Measurements from ENCODE around the gene USP16. TPM values are rescaled to one million over a fixed set of nuclear protein-coding genes. Genes with fewer than 3 reads are reported as not detected.
A peak's percentile ranks its signal among the peaks of the same experiment; 100 is the strongest.

The USP16 gene
- polyA plus RNA-seq, 3 donors = 11.6 to 23.6 (median 16.2) TPM

GRCh38 chr21:29033301-29033700 is 8.8 kb downstream of the USP16 start:
- Histone ChIP-seq H4K20me1 (ENCODE audit: insufficient read depth, low read length) (peaks cover 35% of the 10 kb centered on the region), H3K36me3 (replicated peaks in 1 of 2; ENCODE audit: control insufficient read depth in 1 of 2, insufficient read depth in 2 of 2, low read length in 2 of 2) (peaks cover 90 to 100% of the 10 kb centered on the region in 2 donors), H3K4me3 (replicated peaks in 1 of 3; ENCODE audit: low read depth in 2 of 3, low read length in 3 of 3) (no peak overlapping the region), H3K27ac (ENCODE audit: low read depth in 1 of 2, low read length in 2 of 2) (no peak overlapping the region), H3K79me2 (ENCODE audit: insufficient read depth, low read length) (peaks cover 37% of the 10 kb centered on the region), H3K9ac (ENCODE audit: insufficient read depth, low read length, poor library complexity, severe bottlenecking) (no peak overlapping the region), H3K4me2 (replicated peaks; ENCODE audit: extremely low read depth, low read length, poor library complexity, severe bottlenecking) (no peak overlapping the region), H3K27me3 (ENCODE audit: control insufficient read depth in 2 of 2, insufficient read depth in 2 of 2, low read length in 2 of 2) (no peaks in the 10 kb centered on the region), H2AFZ (ENCODE audit: insufficient read depth, low read depth, low read length, poor library complexity, severe bottlenecking) (no peak overlapping the region), H3K9me3 (replicated peaks in 1 of 2; ENCODE audit: control insufficient read depth in 1 of 2, insufficient read depth in 1 of 2, low read length in 2 of 2) (no peaks in the 10 kb centered on the region), H3K4me1 (ENCODE audit: control insufficient read depth in 1 of 2, insufficient read depth in 2 of 2, low read length in 2 of 2) (no peaks in the 10 kb centered on the region)
- no peak for TF ChIP-seq CTCF (IDR thresholded peaks at IDR 0.05)
- no peaks in the 10 kb centered on the region for H3K27me3 Mint-ChIP-seq (ENCODE audit: low read depth in 3 of 3)
- no peak for DNase-seq
- H3K4me1 Mint-ChIP-seq = no peaks in the 10 kb centered on the region
- no peaks in the 10 kb centered on the region for H3K9me3 Mint-ChIP-seq
- H3K36me3 Mint-ChIP-seq = peaks cover 76 to 91% of the 10 kb centered on the region in 2 donors
- H3K27ac Mint-ChIP-seq = peak overlapping the region in 1 of 7 donors; percentile 26
- no CpG with 5 or more reads among the region's 4 CpGs for WGBS (ENCODE audit: insufficient coverage)
- intact Hi-C loops (cut with micrococcal nuclease) = loop anchor here (5.0 kb wide), 1 partner anchor 34 kb away; no protein-coding TSS in a partner anchor
- H3K4me3 Mint-ChIP-seq = no peak overlapping the region

- no peaks in the 10 kb centered on the region for H3K9me3 ChIP-seq (replicated peaks in 1 of 2; ENCODE audit: control insufficient read depth in 1 of 2, insufficient read depth in 1 of 2, low read length in 2 of 2)
- no peaks in the 10 kb centered on the region for H3K4me1 ChIP-seq (ENCODE audit: control insufficient read depth in 1 of 2, insufficient read depth in 2 of 2, low read length in 2 of 2)
- H3K27ac ChIP-seq (ENCODE audit: low read depth in 1 of 2, low read length in 2 of 2) = no peak overlapping the region
- Mint-ChIP-seq H3K36me3 (peaks cover 79 to 91% of the 10 kb centered on the region in 2 donors), H3K27me3 (ENCODE audit: low read depth in 3 of 3) (no peaks in the 10 kb centered on the region), H3K27ac (no peak overlapping the region), H3K9me3 (no peaks in the 10 kb centered on the region), H3K4me1 (no peaks in the 10 kb centered on the region), H3K4me3 (no peak overlapping the region)
- no peaks in the 10 kb centered on the region for H3K27me3 ChIP-seq (ENCODE audit: control insufficient read depth in 2 of 2, insufficient read depth in 2 of 2, low read length in 2 of 2)
- no peak overlapping the region for H3K4me2 ChIP-seq (replicated peaks; ENCODE audit: extremely low read depth, low read length, poor library complexity, severe bottlenecking)
- H4K20me1 ChIP-seq (ENCODE audit: insufficient read depth, low read length) = peaks cover 31% of the 10 kb centered on the region
- 100% methylated on average over 3 of the region's 3 CpGs for WGBS (ENCODE audit: insufficient coverage)
- H3K9ac ChIP-seq (ENCODE audit: insufficient read depth, low read length, poor library complexity, severe bottlenecking) = no peak overlapping the region
- peaks cover 92 to 100% of the 10 kb centered on the region in 2 donors for H3K36me3 ChIP-seq (replicated peaks in 1 of 2; ENCODE audit: control insufficient read depth in 1 of 2, insufficient read depth in 2 of 2, low read length in 2 of 2)
- intact Hi-C loops (cut with micrococcal nuclease) = loop anchor here (5.0 kb wide), 1 partner anchor 33 kb away; no protein-coding TSS in a partner anchor
- no peak for DNase-seq
- TF ChIP-seq CTCF (IDR thresholded peaks at IDR 0.05) = no peak
- no peak overlapping the region for H2AFZ ChIP-seq (ENCODE audit: insufficient read depth, low read depth, low read length, poor library complexity, severe bottlenecking)
- H3K4me3 ChIP-seq (replicated peaks in 1 of 3; ENCODE audit: low read depth in 2 of 3, low read length in 3 of 3) = no peak overlapping the region
- peaks cover 31% of the 10 kb centered on the region for H3K79me2 ChIP-seq (ENCODE audit: insufficient read depth, low read length)
Measured at GRCh38 chr21:29033871-29034270, 9.4 kb downstream of the USP16 start.

All from CD14-positive monocyte (primary cell).